ENCODE data around the gene MAP3K13. TPM values are rescaled to one million over a fixed set of nuclear protein-coding genes. Genes with fewer than 3 reads are reported as not detected.

The MAP3K13 gene
- total and polyA plus RNA-seq, 2 of the 13 experiments (the other 11 are each of a cell fraction or from before 2014, with no cell fraction given), result 24.2 to 26.5 TPM

GRCh38 chr3:185328324-185329004 is 34.5 kb upstream of the MAP3K13 start (continued):
- TF ChIP-seq AKNA (CRISPR knock-in tag; IDR thresholded peaks at IDR 0.05; ENCODE audit: borderline replicate concordance), result no peak
- peak; percentile 97 for TF ChIP-seq ZNF12 (CRISPR knock-in tag; IDR thresholded peaks at IDR 0.05)
- no peak for TF ChIP-seq HNRNPLL (IDR thresholded peaks at IDR 0.05; ENCODE audit: low read depth, low read length, poor library complexity, severe bottlenecking)
- TF ChIP-seq SATB2 (CRISPR knock-in tag; IDR thresholded peaks at IDR 0.05), result no peak
- TF ChIP-seq, protein P1, sequence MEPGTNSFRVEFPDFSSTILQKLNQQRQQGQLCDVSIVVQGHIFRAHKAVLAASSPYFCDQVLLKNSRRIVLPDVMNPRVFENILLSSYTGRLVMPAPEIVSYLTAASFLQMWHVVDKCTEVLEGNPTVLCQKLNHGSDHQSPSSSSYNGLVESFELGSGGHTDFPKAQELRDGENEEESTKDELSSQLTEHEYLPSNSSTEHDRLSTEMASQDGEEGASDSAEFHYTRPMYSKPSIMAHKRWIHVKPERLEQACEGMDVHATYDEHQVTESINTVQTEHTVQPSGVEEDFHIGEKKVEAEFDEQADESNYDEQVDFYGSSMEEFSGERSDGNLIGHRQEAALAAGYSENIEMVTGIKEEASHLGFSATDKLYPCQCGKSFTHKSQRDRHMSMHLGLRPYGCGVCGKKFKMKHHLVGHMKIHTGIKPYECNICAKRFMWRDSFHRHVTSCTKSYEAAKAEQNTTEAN (CRISPR knock-in tag; conservative IDR thresholded peaks at IDR 0.05), result no peak
- no peak for TF ChIP-seq ZNF235 (CRISPR knock-in tag; IDR thresholded peaks at IDR 0.05; ENCODE audit: borderline replicate concordance)
- peak in 1 of 2 experiments; percentile 58; a peak in 1 of 4 replicates for TF ChIP-seq EP300 (IDR thresholded peaks at IDR 0.05; ENCODE audit: low read depth in 2 of 2, low read length in 2 of 2)
- no peak for TF ChIP-seq EP300 (CRISPR knock-in tag; IDR thresholded peaks at IDR 0.05; ENCODE audit: borderline replicate concordance)
- TF ChIP-seq, protein P2, sequence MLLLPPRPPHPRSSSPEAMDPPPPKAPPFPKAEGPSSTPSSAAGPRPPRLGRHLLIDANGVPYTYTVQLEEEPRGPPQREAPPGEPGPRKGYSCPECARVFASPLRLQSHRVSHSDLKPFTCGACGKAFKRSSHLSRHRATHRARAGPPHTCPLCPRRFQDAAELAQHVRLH (CRISPR knock-in tag; IDR thresholded peaks at IDR 0.05; ENCODE audit: borderline replicate concordance, low read depth), result peak; percentile 60; the same call in 1 of the 2 replicates
- no peak for TF ChIP-seq RFXAP (CRISPR knock-in tag; IDR thresholded peaks at IDR 0.05; ENCODE audit: borderline replicate concordance)
- TF ChIP-seq, protein P3, sequence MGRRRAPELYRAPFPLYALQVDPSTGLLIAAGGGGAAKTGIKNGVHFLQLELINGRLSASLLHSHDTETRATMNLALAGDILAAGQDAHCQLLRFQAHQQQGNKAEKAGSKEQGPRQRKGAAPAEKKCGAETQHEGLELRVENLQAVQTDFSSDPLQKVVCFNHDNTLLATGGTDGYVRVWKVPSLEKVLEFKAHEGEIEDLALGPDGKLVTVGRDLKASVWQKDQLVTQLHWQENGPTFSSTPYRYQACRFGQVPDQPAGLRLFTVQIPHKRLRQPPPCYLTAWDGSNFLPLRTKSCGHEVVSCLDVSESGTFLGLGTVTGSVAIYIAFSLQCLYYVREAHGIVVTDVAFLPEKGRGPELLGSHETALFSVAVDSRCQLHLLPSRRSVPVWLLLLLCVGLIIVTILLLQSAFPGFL (CRISPR knock-in tag; IDR thresholded peaks at IDR 0.05), result no peak
- TF ChIP-seq AKAP8 (CRISPR knock-in tag; IDR thresholded peaks at IDR 0.05), result no peak
- no peak for TF ChIP-seq ZSCAN21 (CRISPR knock-in tag; IDR thresholded peaks at IDR 0.05; ENCODE audit: borderline replicate concordance)
- TF ChIP-seq, protein P4, sequence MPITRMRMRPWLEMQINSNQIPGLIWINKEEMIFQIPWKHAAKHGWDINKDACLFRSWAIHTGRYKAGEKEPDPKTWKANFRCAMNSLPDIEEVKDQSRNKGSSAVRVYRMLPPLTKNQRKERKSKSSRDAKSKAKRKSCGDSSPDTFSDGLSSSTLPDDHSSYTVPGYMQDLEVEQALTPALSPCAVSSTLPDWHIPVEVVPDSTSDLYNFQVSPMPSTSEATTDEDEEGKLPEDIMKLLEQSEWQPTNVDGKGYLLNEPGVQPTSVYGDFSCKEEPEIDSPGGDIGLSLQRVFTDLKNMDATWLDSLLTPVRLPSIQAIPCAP (CRISPR knock-in tag; IDR thresholded peaks at IDR 0.05; ENCODE audit: low read depth), result no peak
- TF ChIP-seq SIN3B (IDR thresholded peaks at IDR 0.05; ENCODE audit: low read length), result no peak
- TF ChIP-seq, protein P5, sequence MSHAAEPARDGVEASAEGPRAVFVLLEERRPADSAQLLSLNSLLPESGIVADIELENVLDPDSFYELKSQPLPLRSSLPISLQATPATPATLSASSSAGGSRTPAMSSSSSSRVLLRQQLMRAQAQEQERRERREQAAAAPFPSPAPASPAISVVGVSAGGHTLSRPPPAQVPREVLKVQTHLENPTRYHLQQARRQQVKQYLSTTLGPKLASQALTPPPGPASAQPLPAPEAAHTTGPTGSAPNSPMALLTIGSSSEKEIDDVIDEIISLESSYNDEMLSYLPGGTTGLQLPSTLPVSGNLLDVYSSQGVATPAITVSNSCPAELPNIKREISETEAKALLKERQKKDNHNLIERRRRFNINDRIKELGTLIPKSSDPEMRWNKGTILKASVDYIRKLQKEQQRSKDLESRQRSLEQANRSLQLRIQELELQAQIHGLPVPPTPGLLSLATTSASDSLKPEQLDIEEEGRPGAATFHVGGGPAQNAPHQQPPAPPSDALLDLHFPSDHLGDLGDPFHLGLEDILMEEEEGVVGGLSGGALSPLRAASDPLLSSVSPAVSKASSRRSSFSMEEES (CRISPR knock-in tag; IDR thresholded peaks at IDR 0.05), result peak; percentile 14; the same call in 1 of the 2 replicates

Data from HepG2 (cell line).